Stimulated activated CD8-positive, alpha-beta memory T cell treated with anti-CD3 and anti-CD28 coated beads, Interleukin-12 subunit alpha, Interleukin-12 subunit beta, amount 100 ng/mL, for 24 hours (primary cell): ENCODE measurements around the gene RAPGEF4.

ENCODE experiments used
- DNase-seq: peaks from one replicate; pipeline ENCODE4 v3.0.0-alpha.2; 2020; ENCODE audit errors: extremely low read depth

RAPGEF4 gene

GRCh38 chr2:172904236-172904635 lies 168.6 kb downstream of the RAPGEF4 start:
- no peak for DNase-seq

DNA sequence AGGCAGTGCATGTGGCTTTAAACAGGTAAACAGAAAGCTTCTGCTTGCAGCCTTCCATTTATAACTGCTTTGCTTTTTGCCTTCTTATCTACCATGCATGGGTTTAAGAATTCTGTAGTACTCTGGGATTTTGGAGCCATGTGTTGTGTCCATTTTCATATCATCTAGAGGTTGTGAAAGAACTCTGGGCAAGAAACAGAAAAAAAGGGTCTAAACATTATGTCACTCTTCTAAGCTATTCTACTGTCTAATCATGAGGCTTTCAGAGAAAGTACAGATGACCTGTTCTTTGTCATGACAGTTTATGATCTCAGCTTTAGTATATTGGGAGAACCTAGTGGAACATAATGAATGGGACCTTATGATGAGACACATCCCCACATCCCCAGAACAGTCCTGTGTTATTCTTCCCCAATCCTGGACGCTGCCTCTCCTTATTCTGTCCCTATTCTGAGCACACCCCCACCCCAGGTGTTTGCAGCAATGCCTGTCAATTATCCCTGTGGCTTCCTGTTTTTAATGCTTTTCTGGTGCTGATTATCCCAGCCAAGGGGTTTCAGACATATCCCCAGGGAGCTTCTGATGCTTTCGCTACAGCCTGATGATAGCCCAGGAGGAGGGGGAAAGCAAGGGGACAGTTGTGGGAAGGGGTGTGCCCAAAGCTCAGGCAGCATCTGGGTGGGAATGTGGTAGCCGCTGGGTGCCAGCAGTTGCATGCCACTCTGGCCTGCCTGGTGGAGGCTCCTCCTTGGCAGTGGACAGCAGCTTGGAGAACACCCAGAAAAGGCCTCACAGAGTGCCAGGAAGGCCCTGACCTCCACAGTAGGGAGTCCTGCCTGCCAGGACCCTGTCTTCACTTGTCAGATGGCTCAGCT lies 170.5 kb downstream of the RAPGEF4 start:
- DNase-seq = no peak

GRCh38 chr2:172908275-172908674 lies 172.6 kb downstream of the RAPGEF4 start:
- no peak for DNase-seq

GRCh38 chr2:172909454-172909853 lies 173.8 kb downstream of the RAPGEF4 start:
- DNase-seq = no peak

GRCh38 chr2:172912266-172912665 lies 176.6 kb downstream of the RAPGEF4 start:
- DNase-seq = no peak

DNA sequence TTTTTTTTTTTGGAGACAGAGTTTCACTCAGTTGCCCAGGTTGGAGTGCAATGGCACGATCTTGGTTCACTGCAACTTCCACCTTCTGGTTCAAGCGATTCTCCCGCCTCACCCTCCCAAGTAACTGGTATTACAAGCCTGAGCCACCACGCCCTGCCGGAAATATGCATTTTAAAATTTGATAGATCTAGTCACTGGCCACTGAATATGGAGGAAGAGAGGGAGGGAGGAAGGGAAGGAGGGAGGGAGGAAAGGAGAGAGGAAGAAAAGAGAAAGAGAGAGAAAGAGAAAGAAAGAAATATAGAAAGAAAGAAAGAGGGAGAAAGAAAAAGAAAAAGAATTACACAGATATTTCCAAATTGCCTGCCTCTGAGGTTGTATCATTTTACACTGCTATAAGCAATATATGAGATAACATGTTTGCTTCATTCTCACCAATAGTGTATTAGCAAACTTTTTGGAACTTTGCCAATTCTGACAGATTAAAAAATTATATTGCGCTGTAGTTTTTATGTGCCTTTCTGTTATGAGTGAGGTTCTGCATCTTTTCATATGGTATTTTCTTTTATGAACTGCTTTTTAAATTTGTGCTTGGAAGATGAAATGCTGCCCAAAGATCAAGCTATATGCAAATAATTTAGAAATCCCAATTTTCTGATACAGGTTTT lies 178.8 kb downstream of the RAPGEF4 start:
- no peak for DNase-seq

- DNase-seq = no peak
Observed at GRCh38 chr2:172917716-172918115, 182.1 kb downstream of the RAPGEF4 start.

DNA sequence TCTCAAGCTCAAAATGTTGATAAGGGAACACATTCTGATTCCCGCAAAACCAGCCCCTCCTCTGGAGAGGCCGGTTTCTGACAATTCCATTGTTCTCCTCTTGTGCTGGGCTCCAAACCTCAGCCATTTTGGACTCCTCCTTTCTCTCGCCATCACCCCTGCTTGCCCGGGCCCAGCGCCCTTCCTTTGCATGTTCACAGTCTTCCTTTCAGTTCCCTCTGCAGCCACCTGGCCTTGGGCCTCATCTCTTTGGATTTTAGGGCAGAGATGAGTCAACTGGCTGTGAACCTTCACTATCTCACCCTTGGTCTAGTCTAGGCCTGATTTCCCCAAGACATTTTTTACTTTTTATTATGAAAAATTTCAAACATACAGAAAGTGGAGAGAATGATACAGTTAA lies 184.1 kb downstream of the RAPGEF4 start:
- DNase-seq = no peak

DNA sequence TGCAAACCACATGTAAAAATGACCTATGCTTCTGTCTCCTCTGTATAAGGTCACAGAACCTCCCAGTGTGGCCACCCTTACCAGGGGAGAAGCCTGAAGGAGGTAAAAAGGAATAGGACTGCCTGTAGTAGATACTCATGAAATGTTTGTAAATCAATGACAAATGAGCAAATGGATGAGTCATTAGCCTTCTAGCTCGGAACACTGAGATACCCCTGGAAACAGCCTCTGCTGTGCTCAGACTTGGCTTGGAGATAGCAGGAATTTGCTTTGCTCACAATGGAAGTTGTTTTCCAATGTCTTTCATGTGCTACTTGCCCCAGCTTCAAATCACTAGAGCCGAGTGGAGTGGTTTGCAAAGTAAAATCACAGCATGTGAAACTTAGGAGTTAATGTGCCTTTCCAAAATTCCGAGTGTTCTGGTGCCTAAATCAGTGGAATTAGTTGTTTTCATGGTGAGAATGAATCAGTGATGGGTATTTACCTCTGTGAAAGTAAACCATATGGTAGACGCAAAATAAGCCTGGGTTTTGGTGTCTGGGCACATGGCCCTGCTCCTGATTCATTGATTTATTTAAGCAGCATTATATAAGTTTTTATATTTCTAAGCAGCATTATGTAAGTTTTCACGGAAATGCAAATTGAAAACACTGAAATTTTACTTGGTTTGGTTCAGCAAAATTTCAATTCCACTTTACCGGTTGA lies 186.0 kb downstream of the RAPGEF4 start:
- no peak for DNase-seq

- DNase-seq = no peak
Observed at GRCh38 chr2:172922306-172922705, 186.7 kb downstream of the RAPGEF4 start.

DNA sequence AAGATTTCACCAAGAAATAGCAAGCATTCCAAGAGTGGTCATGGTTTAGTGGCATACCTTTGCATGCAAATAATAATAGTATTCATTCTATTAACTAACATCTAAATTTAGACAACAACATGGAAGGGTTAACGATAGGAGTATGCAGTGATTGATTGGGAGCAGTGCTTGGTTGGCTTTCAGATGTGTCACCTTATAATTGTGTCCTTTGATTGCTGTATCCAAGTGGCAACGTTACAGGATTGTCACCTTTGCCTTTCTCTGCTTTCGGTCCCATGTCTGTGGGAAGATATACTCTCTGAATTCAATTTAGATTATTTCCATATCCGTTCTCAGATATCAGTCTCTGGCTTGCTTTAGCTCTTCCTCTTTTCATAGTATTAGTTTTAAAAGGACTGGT lies 187.2 kb downstream of the RAPGEF4 start:
- DNase-seq = no peak

DNA sequence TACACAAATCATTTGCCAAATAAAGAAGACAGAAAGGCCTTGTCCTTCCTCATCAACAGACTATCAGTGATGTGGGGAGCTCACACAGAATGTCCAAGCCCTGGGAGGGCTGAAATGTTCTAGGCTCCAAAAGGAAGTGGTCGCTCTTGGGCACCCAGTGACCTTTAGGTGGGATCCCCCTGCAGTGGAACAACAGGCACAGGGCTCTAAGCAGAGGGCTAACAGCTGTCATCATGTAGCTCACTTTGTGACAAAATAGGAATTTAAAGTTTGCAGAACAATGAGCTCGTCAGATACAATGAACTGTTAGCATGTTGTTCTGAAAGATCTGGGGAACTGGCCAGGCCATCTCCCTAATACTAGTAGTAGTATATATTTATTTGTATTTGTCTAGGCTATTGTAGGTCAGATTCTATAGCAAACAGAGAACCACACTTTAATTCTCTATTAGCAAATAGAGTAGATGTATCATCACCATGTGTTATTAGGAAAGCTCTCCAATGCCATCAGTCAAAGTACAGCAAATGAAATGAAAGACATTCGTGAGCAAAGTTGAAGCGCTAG lies 188.5 kb downstream of the RAPGEF4 start:
- no peak for DNase-seq

DNA sequence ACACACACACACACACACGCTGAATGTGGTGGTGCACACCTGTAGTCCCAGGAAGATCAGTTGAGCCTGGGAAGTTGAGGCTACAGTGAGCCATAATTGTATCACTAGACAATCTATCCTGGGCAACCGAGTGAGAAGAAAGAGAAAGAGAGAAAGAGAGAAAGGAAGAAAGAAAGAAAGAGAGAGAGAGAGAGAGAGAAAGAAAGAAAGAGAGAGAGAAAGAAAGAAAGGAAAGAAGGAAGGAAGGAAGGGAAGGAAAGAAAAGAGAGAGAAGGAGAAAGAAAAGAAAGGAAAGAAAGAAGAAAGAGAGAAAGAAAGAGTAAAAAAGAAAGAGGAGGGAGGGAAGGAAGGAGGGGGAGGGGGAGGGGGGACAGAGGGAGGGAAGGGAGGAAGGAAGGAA lies 190.0 kb downstream of the RAPGEF4 start:
- DNase-seq = no peak

- no peak for DNase-seq
Observed at GRCh38 chr2:172926785-172927640, 191.4 kb downstream of the RAPGEF4 start.

- no peak for DNase-seq
Observed at GRCh38 chr2:172927641-172928357, 192.2 kb downstream of the RAPGEF4 start.

DNA sequence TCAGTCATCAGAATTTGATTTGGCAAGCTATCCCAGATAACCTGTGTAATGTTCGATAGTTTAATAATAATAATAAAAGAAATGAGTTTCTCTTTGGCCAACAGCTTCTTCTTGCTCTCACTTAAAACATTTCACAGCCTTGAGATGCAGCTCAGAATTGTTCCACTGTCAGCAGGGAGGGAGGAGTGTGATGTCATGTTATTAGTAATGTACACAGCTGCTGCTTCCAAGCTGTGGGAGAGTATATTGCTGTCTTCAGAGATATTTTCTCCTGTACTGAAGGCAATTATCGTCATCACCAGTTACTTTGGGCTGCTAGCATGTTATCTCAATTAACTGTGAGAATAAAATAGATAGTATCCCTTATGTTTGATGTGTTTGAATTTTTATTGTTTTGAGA lies 193.1 kb downstream of the RAPGEF4 start:
- no peak for DNase-seq

DNA sequence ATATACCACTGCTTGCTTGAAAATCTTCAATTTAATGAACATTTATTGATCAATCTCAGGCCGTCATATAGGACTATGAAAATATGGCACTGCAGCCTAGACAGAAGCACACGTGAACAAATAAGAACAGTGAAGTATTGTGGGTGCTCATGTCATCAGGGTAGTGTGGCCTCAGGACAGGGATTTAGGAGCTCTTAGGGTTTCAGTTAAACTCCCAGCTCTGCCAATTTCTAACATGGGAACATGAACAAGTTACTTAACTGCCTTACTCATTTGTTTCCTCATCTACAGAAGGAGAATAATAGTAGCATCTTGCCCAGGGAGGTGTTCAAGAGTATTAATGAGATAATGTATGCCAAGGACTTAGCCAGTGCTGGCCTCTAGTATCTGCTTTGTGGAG lies 194.0 kb downstream of the RAPGEF4 start:
- no peak for DNase-seq

DNA sequence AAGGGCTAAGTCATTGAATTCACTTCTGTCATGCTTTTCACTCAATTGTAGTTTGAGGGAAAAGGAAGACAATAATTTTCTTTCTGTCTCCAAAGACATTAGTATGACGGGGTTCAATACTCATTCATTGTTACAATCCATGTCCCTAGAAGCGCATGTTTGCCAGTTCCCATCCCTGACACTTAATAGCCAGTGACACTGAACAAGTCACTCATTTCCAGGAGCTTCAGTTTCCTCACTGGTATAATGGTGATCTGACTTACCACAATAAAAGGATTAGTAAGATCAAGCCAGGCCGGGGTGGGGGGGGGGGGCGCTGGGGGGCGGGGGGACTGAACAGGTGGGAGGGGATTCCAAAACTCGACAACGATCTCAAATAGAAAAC lies 195.2 kb downstream of the RAPGEF4 start:
- no peak for DNase-seq

DNA sequence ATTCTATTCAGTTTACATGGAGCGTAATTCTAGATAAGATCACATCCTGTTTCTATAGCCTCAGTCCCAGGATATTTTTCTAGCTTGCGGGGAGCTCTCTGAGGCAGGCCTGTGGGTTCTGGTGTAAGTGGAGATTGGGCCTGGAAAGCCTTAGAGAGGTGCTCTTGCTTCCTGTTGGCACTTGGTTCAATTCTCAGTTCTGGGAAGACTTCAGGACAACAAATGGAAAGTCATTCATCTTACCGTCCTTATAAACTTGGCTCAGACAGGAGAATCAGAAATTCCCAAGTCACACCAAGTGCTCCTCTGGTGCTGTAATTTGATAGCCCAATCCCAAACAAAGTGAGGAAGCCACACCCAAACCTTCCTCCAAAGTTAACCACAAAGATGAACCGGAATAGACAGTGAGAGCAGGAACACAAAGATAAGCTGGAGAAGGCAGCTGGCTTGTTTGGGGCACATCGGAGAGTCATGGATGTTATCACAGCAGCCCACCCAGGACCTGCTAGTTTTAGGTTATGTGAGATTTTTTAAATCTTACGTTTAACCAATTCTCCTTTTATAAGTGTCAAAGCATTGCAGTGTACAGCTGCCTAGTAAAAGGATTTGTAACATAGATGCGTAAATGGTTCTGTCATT lies 195.7 kb downstream of the RAPGEF4 start:
- DNase-seq = no peak

- DNase-seq = peak; percentile 10
Observed at GRCh38 chr2:172931918-172932520, 196.4 kb downstream of the RAPGEF4 start.
